Adrenal gland (tissue), 12 donors: ENCODE results near the gene ANKRD7. TPM values are rescaled to one million over a fixed set of nuclear protein-coding genes. Genes with fewer than 3 reads are reported as not detected.
"Not testable (repeated sequence)": the region's sequence is repeated elsewhere in the genome, so short reads cannot be mapped to it uniquely, and the experiment has no call there.

ENCODE experiments used
- DNase-seq, 7 donors: peaks; one replicate each; pipeline ENCODE4 v3.0.0-alpha.2; 2019 to 2020
- H3K27ac ChIP-seq, 5 donors: fragments of 200-600 bp; sonication (generic) in 4 of 5; 1 replicate in 3 of 5; 2 replicates in 2 of 5; pipeline versions ENCODE4 v1.5.1 to v1.8.0; 2016 to 2020; ENCODE audit warnings: mild to moderate bottlenecking in 1 of 5
- H3K27me3 ChIP-seq: fragments of 200-600 bp; 2 replicates; pipeline ENCODE4 v1.8.0; 2021
- H3K36me3 ChIP-seq, 2 donors: fragments of 200-600 bp; replicated peaks in 1 of 2; 1 replicate in 1 of 2; 2 replicates in 1 of 2; pipeline versions ENCODE4 v1.5.1 to v1.8.0; 2018 to 2022
- H3K4me1 ChIP-seq, 2 donors: fragments of 200-600 bp; replicated peaks in 1 of 2; 1 replicate in 1 of 2; 2 replicates in 1 of 2; pipeline versions ENCODE4 v1.5.1 to v1.8.0; 2018 to 2021
- H3K4me3 ChIP-seq, 4 donors: fragments of 200-600 bp; sonication (generic) in 3 of 4; one replicate each; pipeline ENCODE4 v1.5.1; 2016 to 2018
- H3K9me3 ChIP-seq, 3 donors: fragments of 200-600 bp; sonication (generic) in 1 of 3; replicated peaks in 1 of 3; 1 replicate in 2 of 3; 2 replicates in 1 of 3; pipeline versions ENCODE4 v1.5.1 to v1.8.0; 2016 to 2021
- POLR2A ChIP-seq, 2 donors: fragments of 450-650 bp; IDR thresholded peaks; one replicate each; pipeline ENCODE4 v1.6.1; 2017; ENCODE audit warnings: antibody characterized with exemption in 2 of 2, mild to moderate bottlenecking in 2 of 2, moderate library complexity in 1 of 2
- WGBS, 4 donors: extraction: QIAGEN DNeasy Blood & Tissue Kit in 2 of 4; methylation state at CpG; one replicate each; pipeline versions ENCODE4 v1.1.5 to v1.1.7; 2013 to 2017; 5-methylcytosine and 5-hydroxymethylcytosine counted together
- intact Hi-C, 2 donors: fragments of 100-400 bp; cut with DNase I; formaldehyde crosslinking; loops; one replicate each; pipeline versions ENCODE4 v1.14.1 to v1.15.0; 2022 to 2023
- polyA plus RNA-seq, 3 donors: library from polyadenylated mRNA; stranded (reverse); fragments of 200-250 nt in 2 of 3; fragments of 350-450 nt in 1 of 3; fragmentation: Illumina TruSeq in 1 of 3; extraction: RNeasy Lipid Tissue Mini Kit (QIAGEN cat#74804) in 1 of 3; gene quantifications; one replicate each; pipeline ENCODE4 v1.2.3, GENCODE V29; 2013 to 2014
- total RNA-seq, 9 donors: library from RNA; depleted of rRNA in 4 of 9; stranded (reverse); fragments of >200 nt in 4 of 9; fragments of 120-200 nt in 1 of 9; fragmentation: NEBNext Ultra II Directional in 1 of 9; extraction: Animal tissue kit (Norgen Biotek cat#: 25700) in 1 of 9; gene quantifications; one replicate each; pipeline versions ENCODE4 v1.1.0 to v1.2.4, GENCODE V29; 2013 to 2023
- TF ChIP-seq, protein P1 (sequence below), 6 experiments: fragments of 450-650 bp in 4 of 6; fragments of 200-600 bp in 2 of 6; sonication (generic) in 1 of 6; IDR thresholded peaks; 1 replicate in 5 of 6; 2 replicates in 1 of 6; pipeline versions ENCODE4 v1.5.1 to v1.8.0; 2016 to 2021; ENCODE audit warnings: antibody characterized with exemption in 6 of 6, mild to moderate bottlenecking in 2 of 6, moderate library complexity in 1 of 6
- donor health status: healthy with polysubstance abuse.
- donor health status: Bipolar disorder and iron deficiency.
- donor health status: DM: yes; HTN: yes; CAD: no.
- donor health status: DM: no; HTN: no; CAD: no.
- donor health status: DM: no; HTN: no; CAD: no.
- donor health status: DM: yes; HTN: yes; CAD: no.

ANKRD7 gene
- total and polyA plus RNA-seq, 12 donors: 0.48 to 9.4 (median 1.2) TPM; not detected in 1

DNA sequence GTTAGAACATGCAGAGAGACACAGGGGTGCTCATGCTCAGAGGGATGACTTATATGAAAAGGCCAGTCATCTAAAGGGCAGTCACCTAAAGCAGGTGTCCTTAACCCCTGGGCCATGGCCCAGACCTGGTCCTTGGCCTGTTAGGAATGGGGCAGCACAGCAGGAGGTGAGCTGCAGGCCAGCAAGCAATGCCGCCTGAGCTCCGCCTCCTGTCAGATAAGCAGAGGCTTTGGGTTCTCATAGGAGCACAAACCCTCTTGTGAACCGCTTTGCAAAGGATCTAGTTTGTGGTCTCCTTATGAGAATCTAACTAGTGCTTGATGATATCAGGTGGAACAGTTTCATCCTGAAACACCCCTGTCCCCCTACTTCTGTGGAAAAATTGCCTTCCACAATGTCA lies 14.5 kb downstream of the ANKRD7 start:
- Histone ChIP-seq H3K4me3 (no peak overlapping the region), H3K4me1 (no peaks in the 10 kb centered on the region), H3K9me3 (no peaks in the 10 kb centered on the region), H3K27me3 (no peaks in the 10 kb centered on the region), H3K27ac (no peak overlapping the region), H3K36me3 (no peaks in the 10 kb centered on the region)
- no peak for DNase-seq
- intact Hi-C loops: no loop called here
- WGBS, 4 donors: 89 to 100% (median 95%) methylated on average over 1 to 3 of the region's 3 CpGs
- no peak for TF ChIP-seq POLR2A (IDR thresholded peaks at IDR 0.05)
- TF ChIP-seq, protein P1, sequence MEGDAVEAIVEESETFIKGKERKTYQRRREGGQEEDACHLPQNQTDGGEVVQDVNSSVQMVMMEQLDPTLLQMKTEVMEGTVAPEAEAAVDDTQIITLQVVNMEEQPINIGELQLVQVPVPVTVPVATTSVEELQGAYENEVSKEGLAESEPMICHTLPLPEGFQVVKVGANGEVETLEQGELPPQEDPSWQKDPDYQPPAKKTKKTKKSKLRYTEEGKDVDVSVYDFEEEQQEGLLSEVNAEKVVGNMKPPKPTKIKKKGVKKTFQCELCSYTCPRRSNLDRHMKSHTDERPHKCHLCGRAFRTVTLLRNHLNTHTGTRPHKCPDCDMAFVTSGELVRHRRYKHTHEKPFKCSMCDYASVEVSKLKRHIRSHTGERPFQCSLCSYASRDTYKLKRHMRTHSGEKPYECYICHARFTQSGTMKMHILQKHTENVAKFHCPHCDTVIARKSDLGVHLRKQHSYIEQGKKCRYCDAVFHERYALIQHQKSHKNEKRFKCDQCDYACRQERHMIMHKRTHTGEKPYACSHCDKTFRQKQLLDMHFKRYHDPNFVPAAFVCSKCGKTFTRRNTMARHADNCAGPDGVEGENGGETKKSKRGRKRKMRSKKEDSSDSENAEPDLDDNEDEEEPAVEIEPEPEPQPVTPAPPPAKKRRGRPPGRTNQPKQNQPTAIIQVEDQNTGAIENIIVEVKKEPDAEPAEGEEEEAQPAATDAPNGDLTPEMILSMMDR (IDR thresholded peaks at IDR 0.05): no peak

DNA sequence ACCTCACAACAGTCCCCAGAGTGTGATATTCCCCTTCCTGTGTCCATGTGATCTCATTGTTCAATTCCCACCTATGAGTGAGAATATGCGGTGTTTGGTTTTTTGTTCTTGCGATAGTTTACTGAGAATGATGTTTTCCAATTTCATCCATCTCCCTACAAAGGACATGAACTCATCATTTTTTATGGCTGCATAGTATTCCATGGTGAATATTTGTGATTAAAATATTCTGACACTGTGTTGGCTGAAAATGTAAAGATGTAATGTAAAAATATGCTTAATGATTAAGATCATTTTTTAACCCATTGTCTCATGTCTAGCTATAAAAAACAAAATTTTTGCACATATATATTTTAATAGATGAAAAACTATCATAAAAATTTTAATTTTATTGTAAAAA lies 15.8 kb downstream of the ANKRD7 start:
- H3K27ac ChIP-seq, H3K4me3 ChIP-seq, H3K4me1 ChIP-seq, H3K36me3 ChIP-seq, H3K9me3 ChIP-seq, H3K27me3 ChIP-seq, DNase-seq, intact Hi-C loops: not testable (repeated sequence)
- WGBS, 4 donors: 96 to 100% (median 97%) methylated on average over 2 of the region's 2 CpGs

DNA sequence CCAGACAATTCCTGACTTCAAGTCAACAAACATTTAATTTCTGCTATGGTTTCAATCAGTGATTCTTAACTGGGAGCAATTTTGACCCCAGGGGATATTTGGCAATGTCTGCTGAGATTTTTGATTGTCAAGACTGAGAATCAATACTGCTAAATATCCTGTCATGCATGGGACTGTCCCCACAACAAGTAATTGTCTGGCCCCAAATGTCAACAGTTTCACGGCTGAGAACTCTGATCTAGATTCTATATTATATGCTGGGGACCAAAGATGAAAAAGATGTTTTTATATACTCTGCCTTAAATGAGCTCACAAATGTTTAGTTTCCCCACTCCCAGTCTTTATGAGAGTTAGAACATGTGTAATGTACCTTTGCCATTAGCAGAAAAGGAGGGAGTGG lies 19.2 kb downstream of the ANKRD7 start:
- intact Hi-C loops: no loop called here

DNA sequence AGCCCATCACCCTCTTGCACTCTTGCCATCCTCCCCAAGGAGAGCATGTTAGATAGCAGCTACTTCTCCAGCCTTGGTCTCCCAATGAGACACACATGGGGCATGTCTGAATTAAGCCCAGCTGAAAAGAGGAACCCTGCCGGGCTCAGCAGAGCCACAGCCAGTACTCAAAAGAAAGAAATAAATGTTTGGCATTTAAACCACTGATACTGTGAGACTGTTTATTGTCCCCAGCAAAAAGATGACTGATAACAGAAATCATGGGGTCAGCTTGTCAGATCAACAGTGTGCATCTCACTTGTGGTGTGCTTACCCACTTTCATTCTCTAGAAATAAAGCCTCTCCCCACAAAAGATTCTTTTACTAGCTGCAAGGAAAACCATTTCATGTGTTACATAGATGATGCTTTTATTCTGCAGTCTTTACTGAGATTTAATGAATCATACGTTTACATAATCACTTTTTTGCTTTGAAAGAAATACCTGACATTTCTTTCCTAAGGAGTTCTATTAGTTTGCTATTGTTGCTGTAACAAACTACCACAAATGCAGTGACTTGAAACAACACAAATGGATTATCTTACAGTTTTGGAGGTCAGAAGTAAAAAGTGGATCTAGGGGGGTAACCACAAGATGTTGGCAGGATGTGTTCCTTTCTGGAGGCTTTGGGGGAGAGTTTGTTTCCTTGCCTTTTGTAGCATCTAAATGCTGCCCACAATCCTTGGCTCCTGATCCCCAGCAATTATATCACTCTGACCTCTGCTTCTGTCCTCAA lies 20.9 kb downstream of the ANKRD7 start:
- H3K4me1 ChIP-seq: no peaks in the 10 kb centered on the region
- 56 to 63% (median 61%) methylated on average over 2 of the region's 2 CpGs for WGBS, 4 donors
- intact Hi-C loops: no loop called here

More for the DNA sequence above, 19.2 kb downstream of the ANKRD7 start:
- 85 to 92% (median 88%) methylated on average over 1 of the region's 1 CpG for WGBS, 4 donors
- no peaks in the 10 kb centered on the region for H3K4me1 ChIP-seq
- H3K9me3 ChIP-seq: no peaks in the 10 kb centered on the region
- no peak overlapping the region for H3K27ac ChIP-seq
- TF ChIP-seq POLR2A (IDR thresholded peaks at IDR 0.05): no peak
- TF ChIP-seq, protein P1 (IDR thresholded peaks at IDR 0.05): no peak
- no peak for DNase-seq
- no peak overlapping the region for H3K4me3 ChIP-seq
- H3K27me3 ChIP-seq: no peaks in the 10 kb centered on the region
- H3K36me3 ChIP-seq: no peaks in the 10 kb centered on the region

More for the DNA sequence above, 20.9 kb downstream of the ANKRD7 start:
- Histone ChIP-seq H3K27ac (no peak overlapping the region), H3K4me3 (no peak overlapping the region), H3K36me3 (no peaks in the 10 kb centered on the region), H3K9me3 (no peaks in the 10 kb centered on the region), H3K27me3 (no peaks in the 10 kb centered on the region)
- no peak for TF ChIP-seq POLR2A (IDR thresholded peaks at IDR 0.05)
- TF ChIP-seq, protein P1 (IDR thresholded peaks at IDR 0.05): no peak
- no peak for DNase-seq
